Stimulated activated CD8-positive, alpha-beta memory T cell treated with anti-CD3 and anti-CD28 coated beads, Interleukin-2, amount 100 ng/mL, for 1 hour (primary cell): Measurements from ENCODE around the gene CTSD.

ENCODE experiments used
- DNase-seq, 2 donors: peaks; one replicate each; pipeline ENCODE4 v3.0.0-alpha.2; 2020; ENCODE audit warnings: low read depth in 2 of 2

Gene CTSD

GRCh38 chr11:1744891-1745700 is 18.6 kb downstream of the CTSD start:
- no peak for DNase-seq

DNA sequence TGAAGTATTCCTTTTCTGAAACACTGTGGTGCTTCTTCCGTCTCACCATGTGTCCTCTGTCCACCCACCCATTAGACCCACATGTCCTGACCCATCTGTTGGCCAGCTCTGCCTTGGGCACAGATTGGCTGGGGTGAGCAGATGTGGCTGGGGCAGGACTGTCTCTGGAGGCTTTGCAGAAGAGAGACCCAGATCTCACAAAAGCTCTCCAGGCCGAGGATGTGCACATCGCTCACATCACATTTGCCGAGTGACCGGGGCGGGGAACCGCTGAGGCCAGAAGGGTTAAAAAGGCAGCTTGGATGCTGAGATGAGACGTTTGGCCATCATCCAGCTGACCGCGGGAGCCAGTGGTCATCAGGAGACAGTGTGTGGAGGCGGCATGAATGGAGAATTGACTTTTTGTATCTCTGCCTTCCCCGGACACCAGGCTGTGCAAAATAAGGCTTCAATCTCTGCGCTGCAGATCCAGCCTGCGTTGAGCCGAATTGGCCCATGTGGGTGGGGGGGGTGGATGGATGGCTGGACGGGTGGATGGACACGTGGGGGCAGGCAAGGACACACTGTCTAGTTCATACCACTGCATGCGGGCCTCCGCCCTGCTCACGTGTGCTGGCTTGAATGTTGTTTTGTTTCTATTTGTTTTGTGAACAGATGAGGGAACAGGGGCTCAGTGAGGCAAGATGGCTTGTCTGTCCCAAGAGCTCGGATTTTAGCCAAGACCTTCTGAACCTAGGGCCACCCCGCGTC is 19.4 kb downstream of the CTSD start:
- no peak for DNase-seq

GRCh38 chr11:1743585-1744136 is 20.1 kb downstream of the CTSD start:
- no peak for DNase-seq

GRCh38 chr11:1742869-1743584 is 20.7 kb downstream of the CTSD start:
- DNase-seq, result no peak

DNA sequence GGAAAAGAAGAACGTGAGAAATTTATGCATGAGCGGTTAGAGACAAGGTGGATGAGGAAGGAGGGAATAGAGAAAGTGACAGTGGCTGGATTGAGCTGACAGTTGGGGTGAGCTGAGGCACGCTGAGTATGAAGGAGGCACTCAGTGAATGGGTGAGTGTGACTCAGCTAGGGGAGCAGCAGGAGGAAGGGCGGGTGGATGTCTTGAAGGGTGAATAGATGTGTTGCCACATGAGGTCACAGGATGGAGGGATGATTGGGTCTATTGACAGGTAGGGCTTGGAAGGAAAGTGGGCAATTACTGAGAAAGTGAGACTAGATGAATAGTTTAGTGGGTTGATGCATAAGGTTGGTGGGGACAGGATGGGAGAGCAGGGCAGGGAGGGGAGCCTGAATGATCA is 21.4 kb downstream of the CTSD start:
- DNase-seq, result no peak

GRCh38 chr11:1741741-1742140 is 22.0 kb downstream of the CTSD start:
- no peak for DNase-seq

DNA sequence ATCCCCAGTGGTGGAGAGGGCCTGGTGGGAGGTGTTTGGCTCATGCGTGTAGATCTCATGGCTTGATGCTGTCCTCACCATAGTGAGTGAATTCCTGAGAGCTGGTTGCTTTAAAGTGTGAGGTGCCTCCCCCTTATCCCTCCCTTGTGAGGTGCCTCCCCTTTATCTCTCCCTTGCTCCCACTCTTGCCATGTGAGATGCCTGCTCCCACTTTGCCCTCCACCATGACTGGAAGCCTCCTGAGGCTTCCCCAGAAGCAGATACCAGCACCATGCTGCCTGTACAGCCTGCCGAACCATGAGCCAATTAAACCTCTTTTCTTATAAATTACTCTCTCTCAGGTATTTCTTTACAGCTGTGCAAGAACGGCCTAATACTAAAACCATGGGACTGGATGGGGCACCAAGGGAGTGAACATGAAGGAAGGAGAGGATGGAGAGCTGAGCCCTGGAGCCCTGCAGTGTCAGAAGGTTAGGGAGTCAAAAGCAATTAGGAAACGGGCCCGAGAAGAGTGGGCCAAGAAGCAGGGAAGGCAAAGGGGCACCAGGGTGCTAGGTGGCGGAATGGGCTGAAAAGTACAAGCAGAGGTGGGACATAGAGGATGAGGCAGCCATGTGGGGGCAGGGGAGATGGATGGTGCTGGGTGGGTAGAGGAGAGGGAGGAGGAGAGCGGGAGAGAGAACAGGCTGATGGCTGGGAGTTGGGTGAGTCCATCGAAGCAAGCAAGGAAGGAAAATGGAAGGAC is 22.8 kb downstream of the CTSD start:
- no peak for DNase-seq

DNA sequence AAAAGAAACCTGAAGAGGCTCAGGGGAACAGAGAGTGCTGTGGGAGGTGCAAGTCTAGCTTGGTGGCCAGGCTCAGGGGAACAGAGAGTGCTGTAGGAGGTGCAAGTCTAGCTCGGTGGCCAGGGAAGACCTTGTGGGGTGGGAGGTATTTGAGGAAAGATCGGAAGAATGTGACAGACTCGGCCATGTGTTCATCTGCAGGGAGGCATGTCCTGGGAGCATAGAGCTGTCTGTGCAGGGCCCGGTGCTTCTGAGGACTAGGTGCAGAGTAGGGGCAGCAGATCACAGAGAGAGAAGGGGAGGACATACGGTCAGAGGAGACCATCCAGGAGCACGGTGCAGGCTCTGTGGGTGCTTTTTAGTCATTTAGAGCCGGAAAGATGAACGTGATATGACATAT is 24.2 kb downstream of the CTSD start:
- DNase-seq, result no peak

GRCh38 chr11:1738380-1738779 is 25.3 kb downstream of the CTSD start:
- no peak for DNase-seq

GRCh38 chr11:1737080-1737757 is 26.5 kb downstream of the CTSD start:
- no peak for DNase-seq

DNA sequence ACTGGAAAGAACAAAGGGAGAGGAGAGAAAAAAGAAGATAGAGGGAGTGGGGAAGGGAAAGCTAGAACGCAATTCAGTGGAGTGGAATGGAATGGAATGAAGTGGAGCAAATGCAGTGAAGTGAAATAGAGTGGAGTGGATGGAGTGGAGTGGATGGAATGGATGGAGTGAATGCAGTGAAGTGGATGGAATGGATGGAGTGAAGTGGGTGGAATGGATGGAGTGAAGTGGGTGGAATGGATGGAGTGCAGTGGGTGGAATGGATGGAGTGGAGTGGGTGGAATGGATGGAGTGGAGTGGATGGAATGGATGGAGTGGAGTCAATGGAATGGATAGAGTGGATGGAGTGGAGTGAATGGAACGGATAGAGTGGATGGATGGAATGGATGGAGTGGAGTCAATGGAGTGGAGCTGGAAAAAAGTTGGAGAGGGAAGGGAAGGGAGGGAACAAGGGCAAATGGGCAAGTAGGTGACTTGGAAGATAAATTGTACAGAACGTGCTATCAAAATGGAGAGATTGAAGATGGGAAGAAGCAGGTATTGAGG is 27.2 kb downstream of the CTSD start:
- no peak for DNase-seq

DNA sequence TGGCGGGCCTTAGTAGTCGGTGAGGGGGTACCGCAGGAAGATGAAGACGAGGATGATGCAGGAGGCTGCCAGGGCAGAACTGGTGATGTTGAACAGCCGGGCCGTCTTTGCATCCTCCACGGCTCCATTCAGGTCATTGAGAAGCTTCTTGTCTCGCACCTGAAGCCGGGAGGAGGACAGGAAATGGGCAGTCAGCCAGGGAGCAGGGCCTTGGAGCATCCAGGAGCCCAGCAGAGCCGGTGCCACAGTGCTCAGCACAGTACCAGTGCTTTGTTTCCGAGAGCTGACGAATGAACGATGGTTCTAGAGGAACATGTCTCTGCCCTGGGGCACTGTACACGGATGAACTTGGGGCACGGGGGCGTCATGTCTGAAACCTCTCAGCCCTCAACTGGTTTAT is 28.5 kb downstream of the CTSD start:
- DNase-seq, result no peak

GRCh38 chr11:1734641-1735081 is 29.1 kb downstream of the CTSD start:
- DNase-seq, result no peak

- DNase-seq, result no peak
These were observed 29.7 kb downstream of the CTSD start for GRCh38 chr11:1733716-1734640.

DNA sequence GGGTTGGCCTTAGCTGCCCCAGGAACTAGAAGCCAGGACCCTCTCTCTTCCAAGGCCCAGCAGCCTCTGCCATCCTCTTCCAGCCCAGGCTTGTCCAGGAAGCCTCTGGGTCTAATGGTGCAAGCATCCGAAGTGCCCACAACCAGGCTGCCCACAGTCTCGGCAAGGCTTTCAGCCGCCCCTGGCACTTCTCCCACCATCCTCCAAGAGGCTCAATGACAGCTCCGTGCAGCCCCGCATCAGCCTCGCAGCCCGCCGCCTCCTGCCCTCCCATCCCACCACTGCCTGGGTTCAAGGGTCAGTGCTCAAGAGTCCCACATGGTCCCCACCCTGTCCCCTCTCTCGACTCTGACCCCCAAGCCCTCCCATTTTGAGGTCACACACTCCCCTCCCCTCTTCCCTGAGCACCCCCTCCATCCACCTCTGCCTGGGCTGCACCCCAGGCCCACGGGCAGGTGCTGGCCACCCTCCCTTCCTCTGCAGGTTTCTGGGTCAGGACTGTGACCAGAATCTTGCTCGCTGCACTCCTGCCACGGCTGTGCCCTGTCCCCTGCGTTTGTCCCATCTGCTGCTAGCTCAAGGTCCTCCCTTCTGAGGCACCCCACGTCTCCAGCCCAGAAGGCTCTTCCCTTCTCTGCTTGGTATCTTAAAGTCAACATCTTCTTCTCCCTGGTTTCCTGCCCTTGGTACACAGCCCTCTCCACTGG is 30.6 kb downstream of the CTSD start:
- DNase-seq, result no peak

- no peak for DNase-seq
These were observed 31.2 kb downstream of the CTSD start for GRCh38 chr11:1732418-1733008.

DNA sequence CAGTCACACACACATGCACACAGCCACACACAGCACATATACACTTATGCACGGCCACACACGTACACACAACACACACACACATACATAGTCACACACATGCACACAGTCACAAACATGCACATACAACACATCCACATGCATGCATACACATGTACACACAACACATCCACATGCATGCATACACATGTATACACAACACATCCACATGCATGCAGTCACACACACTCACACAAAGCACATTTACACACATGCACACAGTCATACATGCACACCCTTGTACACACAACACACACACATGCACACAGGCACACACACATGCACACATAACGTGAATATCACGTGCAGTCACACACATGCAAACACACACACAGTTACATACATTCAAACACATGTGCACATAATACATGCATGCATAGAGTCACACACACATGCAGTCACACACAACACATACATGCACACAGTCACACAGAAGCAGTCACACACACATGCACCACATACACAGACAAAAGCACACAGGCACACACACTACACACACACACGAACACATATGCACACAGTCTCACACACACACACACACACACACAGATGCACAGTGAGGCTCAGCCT is 32.2 kb downstream of the CTSD start:
- DNase-seq, result no peak

- DNase-seq, result no peak
These were observed 33.6 kb downstream of the CTSD start for GRCh38 chr11:1730059-1730629.
